A172 (cell line): ENCODE data around the gene MPDU1. TPM values are rescaled to one million over a fixed set of nuclear protein-coding genes. Genes with fewer than 3 reads are reported as not detected.
"Not testable (repeated sequence)": the region's sequence is repeated elsewhere in the genome, so short reads cannot be mapped to it uniquely, and the experiment has no call there.

Experiments
- DNase-seq: peaks from one replicate; pipeline ENCODE4 v3.0.0-alpha.2; 2015; ENCODE audit warnings: low spot score
- total RNA-seq: library from RNA; depleted of rRNA; stranded (reverse); fragments of >200 nt; shearing (Covaris generic); gene quantifications from 2 replicates; pipeline ENCODE4 v1.2.3, GENCODE V29; 2014; rRNA removed

Gene MPDU1
- total RNA-seq, 1 experiment from 2014 or later, result 246 TPM

DNA sequence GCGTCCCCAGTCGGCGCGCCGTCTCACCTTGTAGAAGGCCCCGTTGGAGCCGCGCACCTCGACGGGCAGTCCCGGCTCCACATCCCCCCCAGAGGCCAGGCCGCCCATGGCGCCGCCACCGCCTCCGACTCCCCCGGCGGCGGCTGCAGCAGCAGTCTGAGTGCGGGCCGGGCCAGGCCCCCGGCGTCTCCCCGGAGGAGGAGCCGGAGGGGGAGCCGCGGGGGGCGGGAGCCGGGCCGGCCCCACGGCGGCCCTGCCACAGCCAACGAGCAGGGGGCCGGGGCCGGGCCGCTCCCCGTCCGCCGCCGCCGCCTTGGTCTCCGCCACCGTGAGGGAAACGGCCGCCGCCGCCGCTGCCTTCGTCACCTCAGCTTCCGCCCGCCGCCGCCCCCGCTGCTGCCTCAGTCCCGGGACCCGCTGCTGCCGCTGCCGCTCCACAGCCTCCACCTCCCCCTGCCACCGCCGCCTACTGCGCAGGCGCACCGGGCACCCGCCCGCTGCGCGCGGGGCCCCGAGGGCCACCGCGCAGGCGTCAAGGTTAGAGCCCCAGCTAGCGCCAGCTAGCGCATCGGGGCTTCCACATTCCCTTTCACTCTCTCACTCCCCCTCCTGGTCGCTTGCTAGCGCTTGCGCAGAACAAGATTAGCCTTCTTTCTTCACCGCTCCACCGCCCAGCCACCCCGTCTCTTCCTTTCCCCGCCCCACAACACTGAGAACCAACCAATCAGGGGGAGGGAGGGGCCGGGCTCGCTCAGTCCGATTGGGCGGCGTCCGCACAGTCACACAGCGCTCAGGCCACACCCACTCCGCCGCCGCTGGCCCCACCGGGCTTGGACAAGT, 31.0 kb downstream of the MPDU1 start, which contains the start of gene FXR2:
Gene FXR2 (minus strand): TSS at position 473 of the 840 bp plus-strand sequence. CDS start 365 bp downstream, at position 108.
- peak; percentile 100 for DNase-seq

DNA sequence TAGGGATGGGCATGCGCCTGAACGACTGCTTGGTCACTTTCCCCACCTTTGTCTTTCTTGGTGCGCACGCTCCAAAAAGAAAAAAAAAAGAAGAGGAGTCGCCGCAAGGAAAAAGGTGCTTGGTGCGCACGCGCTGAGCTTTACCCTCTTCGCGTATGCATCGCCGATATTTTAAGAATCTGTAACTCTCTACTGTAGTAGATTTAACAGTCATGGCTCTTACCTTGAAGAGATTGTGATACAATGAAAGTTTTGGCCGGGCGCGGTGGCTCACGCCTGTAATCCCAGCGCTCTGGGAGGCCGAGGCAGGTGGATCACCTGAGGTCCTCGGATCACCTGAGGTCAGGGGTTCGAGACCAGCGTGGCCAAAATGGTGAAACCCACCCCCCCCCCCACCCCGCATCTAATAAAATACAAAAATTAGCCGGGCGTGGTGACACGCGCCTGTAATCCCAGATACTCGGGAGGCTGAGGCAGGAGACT, 31.7 kb downstream of the MPDU1 start:
- no peak for DNase-seq

DNA sequence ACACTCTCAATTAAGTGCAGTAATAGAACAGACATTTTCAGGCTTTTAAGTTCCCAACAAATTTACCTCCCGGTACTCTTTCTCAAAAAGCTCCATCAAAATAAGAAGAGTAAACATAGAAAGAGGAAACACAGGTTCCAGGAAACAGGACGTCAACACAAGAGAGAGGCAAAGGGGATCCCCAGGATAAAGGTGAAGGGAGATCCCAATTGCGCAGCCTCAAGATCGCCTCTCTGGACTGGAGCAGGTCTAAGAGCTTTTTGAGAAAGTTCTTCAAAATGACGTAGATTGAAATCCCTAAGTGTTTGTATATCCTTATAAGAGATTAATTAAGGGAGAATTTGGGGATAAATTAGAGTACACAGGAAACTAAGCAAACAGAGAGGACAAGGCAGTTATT, 35.0 kb downstream of the MPDU1 start:
- DNase-seq, result no peak

GRCh38 chr17:7620835-7621234, 37.2 kb downstream of the MPDU1 start:
- DNase-seq, result no peak

- no peak for DNase-seq
Measured at GRCh38 chr17:7623661-7624060, 40.0 kb downstream of the MPDU1 start.

- DNase-seq, result not testable (repeated sequence)
Measured at GRCh38 chr17:7625749-7626148, 42.1 kb downstream of the MPDU1 start.

DNA sequence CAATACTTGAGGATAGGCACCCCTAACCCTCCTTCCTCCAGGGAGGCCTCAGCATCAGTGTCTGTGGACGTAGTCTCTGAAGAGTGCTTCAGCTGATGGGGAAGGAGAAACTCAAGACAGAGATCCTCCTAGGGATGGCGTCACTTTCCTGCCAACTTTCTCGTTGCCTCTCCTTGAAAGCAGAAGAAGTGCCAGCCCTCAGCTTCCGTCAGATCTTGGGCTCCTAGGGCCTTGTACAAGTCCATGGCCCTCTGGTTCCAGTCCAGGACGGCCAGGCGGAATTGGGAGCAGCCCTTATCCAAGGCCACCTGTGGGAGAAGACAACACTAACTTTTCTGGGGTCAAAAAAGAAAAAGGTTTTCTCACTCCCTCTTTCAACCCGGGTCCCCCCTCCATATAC, 42.7 kb downstream of the MPDU1 start:
- DNase-seq, result no peak

GRCh38 chr17:7626956-7627249, 43.3 kb downstream of the MPDU1 start:
- no peak for DNase-seq

- DNase-seq, result peak; percentile 92
Measured at GRCh38 chr17:7627250-7628121, 43.8 kb downstream of the MPDU1 start, which contains the start of gene SAT2. Gene SAT2, minus strand, starts transcription at chr17:7627821. Its CDS starts 186 bp downstream, at chr17:7627635.

DNA sequence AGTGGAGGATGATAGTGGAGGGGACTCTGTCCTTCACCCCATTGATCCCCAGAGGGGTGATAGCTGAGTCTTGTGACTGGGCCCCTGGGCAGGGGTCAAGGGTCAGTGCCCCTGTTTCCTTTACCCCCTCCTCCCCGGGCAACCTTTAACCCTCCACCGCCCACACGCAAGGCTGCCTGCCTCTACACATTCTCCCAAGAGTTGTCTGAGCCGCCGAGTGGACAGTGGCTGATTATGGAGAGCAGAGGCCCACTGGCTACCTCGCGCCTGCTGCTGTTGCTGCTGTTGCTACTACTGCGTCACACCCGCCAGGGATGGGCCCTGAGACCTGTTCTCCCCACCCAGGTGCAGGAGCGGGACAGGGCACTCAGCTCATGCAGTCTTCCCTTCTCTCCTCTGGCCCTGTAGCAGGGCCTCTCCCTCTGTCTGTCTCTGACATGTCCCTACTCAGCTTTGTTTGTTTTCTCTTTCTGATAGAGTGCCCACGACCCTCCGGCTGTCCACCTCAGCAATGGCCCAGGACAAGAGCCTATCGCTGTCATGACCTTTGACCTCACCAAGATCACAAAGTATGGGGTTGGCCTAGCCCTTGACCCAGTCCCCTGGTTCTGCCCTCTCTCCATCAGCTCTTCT, 46.4 kb downstream of the MPDU1 start, which contains the start of gene SHBG:
Gene SHBG (plus strand): TSS at position 197 of the 633 bp plus-strand sequence. CDS start 38 bp downstream, at position 235.
- no peak for DNase-seq

DNA sequence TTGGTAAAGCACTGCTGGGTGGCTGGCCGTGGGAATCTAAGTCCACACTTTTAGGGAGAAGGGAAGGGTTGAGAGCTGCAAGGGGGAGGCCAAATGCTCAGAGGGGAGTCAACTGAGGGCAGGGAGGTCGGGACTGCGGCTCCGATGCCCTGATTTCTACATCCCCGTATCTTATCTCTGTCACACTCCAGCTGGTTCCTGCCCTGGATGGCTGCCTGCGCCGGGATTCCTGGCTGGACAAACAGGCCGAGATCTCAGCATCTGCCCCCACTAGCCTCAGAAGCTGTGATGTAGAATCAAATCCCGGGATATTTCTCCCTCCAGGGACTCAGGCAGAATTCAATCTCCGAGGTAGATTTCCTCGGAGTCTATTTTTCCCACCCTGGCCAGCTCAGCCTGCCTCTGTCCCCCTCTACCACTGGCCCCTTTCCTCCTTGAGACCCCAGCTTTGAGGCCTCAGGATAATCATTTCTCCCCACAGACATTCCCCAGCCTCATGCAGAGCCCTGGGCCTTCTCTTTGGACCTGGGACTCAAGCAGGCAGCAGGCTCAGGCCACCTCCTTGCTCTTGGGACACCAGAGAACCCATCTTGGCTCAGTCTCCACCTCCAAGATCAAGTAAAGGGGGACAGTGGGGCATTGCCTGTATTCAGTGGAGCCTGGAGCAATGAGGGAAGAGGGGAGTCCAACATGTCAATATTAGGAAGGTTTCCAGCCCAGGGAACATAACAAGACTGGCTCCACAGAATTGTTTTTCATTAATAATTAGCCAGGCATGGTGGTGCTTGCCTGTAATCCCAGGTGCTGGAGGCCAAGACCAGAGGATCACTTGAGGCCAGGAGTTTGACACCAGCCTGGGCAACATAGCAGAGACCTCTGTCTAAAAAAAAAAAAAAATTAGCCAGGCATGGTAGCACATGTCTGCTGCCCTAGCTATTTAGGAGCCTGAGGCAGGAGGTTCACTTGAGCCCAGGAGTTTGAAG, 48.0 kb downstream of the MPDU1 start:
- no peak for DNase-seq

DNA sequence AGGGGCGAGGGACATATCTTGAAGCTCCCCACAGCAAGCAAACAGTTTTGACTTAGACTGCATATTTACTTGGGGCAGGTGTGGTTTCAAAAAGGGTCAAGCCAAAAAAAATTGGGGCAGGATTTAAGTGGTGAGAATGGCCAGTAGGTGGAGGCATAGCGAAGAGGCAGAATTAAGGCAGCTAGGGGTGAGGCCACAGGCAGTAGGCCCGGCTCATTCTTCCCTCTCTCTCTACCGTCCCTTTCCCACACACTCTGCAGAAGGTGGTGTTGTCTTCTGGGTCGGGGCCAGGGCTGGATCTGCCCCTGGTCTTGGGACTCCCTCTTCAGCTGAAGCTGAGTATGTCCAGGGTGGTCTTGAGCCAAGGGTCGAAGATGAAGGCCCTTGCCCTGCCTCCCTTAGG, 48.8 kb downstream of the MPDU1 start:
- DNase-seq, result peak; percentile 59

- DNase-seq, result no peak
Measured at GRCh38 chr17:7633093-7633492, 49.4 kb downstream of the MPDU1 start.

DNA sequence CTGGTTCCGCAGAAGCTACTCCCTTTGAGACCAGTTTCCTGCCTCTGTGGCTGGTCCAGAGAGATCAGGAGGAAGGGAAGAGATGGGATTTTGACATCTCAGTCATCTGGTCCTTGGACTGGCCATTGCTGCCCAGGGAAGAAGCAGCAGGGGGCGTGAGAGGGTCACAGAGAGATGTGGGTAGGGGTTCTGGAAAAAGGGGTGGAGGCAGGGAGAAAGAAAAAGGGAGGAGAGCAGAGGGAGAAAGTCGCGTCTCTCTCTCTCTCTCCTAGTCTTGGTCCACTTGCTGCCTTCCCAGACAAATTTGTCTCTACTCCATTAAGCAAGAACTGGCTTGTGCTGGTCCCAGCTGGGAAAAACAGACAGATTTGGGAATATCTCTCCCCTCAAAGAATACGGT, 50.7 kb downstream of the MPDU1 start:
- peak; percentile 26 for DNase-seq

- DNase-seq, result no peak
Measured at GRCh38 chr17:7636163-7636562, 52.5 kb downstream of the MPDU1 start.

Other genes with a start within 250 kb of the MPDU1 start
- 0.90 and 4.1 TPM in 2 replicates for gene ACAP1, start 247.3 kb upstream of the MPDU1 start, total RNA-seq
- gene KCTD11, start 231.7 kb upstream of the MPDU1 start, total RNA-seq, result 13.9 and 19.5 TPM in 2 replicates
- gene TMEM95, start 228.7 kb upstream of the MPDU1 start, total RNA-seq, result not detected in 2 replicates
- gene TNK1, start 202.8 kb upstream of the MPDU1 start, total RNA-seq, result 0.07 TPM in 1 of 2 replicates, not detected in the other
- 73.2 and 74.7 TPM in 2 replicates for gene PLSCR3, start 189.3 kb upstream of the MPDU1 start, total RNA-seq
- gene TMEM256, start 179.8 kb upstream of the MPDU1 start, total RNA-seq, result 71.7 and 80.4 TPM in 2 replicates
- 11.3 and 12.3 TPM in 2 replicates for gene NLGN2, start 176.0 kb upstream of the MPDU1 start, total RNA-seq
- not detected in 2 replicates for gene SPEM1, start 163.5 kb upstream of the MPDU1 start, total RNA-seq
- not detected in 2 replicates for gene SPEM2, start 158.2 kb upstream of the MPDU1 start, total RNA-seq
- gene SPEM3, start 155.0 kb upstream of the MPDU1 start, total RNA-seq, result not detected in 2 replicates
- 2.5 and 7.4 TPM in 2 replicates for gene TMEM102, start 148.4 kb upstream of the MPDU1 start, total RNA-seq
- gene FGF11, start 144.3 kb upstream of the MPDU1 start, total RNA-seq, result 0.89 TPM in 1 of 2 replicates, not detected in the other
- gene CHRNB1, start 138.8 kb upstream of the MPDU1 start, total RNA-seq, result 14.1 and 20.2 TPM in 2 replicates
- gene ZBTB4, start 104.2 kb upstream of the MPDU1 start, total RNA-seq, result 24.8 and 28.4 TPM in 2 replicates
- not detected in 2 replicates for gene SLC35G6, start 102.4 kb upstream of the MPDU1 start, total RNA-seq
- gene POLR2A, start 99.5 kb upstream of the MPDU1 start, total RNA-seq, result 17.8 and 23.4 TPM in 2 replicates
- gene TNFSF12, start 34.8 kb upstream of the MPDU1 start, total RNA-seq, result 9.3 and 17.0 TPM in 2 replicates
- 3.7 and 4.1 TPM in 2 replicates for gene TNFSF13, start 25.1 kb upstream of the MPDU1 start, total RNA-seq
- gene SENP3, start 21.9 kb upstream of the MPDU1 start, total RNA-seq, result 162 and 170 TPM in 2 replicates
- 11.5 and 15.6 TPM in 2 replicates for gene CD68, start 4.2 kb upstream of the MPDU1 start, total RNA-seq
- gene SOX15, start 6.2 kb downstream of the MPDU1 start, total RNA-seq, result 2.0 and 7.2 TPM in 2 replicates
- gene FXR2, start 31.0 kb downstream of the MPDU1 start, total RNA-seq, result 61.1 and 76.5 TPM in 2 replicates
- 64.0 and 77.4 TPM in 2 replicates for gene SAT2, start 44.0 kb downstream of the MPDU1 start, total RNA-seq
- gene SHBG, start 46.3 kb downstream of the MPDU1 start, total RNA-seq, result 2.8 TPM in 1 of 2 replicates, not detected in the other
- gene ATP1B2, start 67.1 kb downstream of the MPDU1 start, total RNA-seq, result not detected in 2 replicates
- gene TP53, start 103.6 kb downstream of the MPDU1 start, total RNA-seq, result 99.3 and 107 TPM in 2 replicates
- 26.0 and 27.4 TPM in 2 replicates for gene WRAP53, start 104.6 kb downstream of the MPDU1 start, total RNA-seq
- gene EFNB3, start 121.3 kb downstream of the MPDU1 start, total RNA-seq, result 7.6 and 11.3 TPM in 2 replicates
- 0.17 TPM in 2 replicates for gene DNAH2, start 133.9 kb downstream of the MPDU1 start, total RNA-seq